ENCODE results near the gene XPR1.

Gene XPR1

DNA sequence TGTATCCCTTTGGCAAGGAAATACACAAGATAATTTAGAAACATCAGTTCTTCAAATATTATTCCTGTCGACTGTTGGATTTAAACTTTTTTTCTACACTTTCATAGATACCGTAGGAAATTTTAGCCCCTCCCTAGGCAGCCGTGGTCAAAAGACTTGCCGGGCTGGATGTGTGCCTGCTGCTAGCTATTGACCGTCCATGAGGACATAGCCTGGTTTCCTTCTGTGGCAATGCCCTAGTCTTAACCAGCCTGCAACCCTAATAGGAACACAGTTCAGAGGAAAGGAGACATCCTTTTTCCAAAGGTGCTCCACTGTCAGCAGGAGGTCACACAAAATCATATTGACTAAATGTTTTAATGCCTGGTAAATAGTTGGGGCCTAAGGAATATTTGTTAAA is 260.4 kb downstream of the XPR1 start:
- TF ChIP-seq JUND (IDR thresholded peaks at IDR 0.05; ENCODE audit: low read depth): no peak
- in situ Hi-C loops (cut with HindIII; ENCODE audit: low pct_unique_long_range_greater_than_20kb, low sequenced_read_pairs): no loop called here
- no peak for DNase-seq (ENCODE audit: low read depth in 1 of 2, low spot score in 1 of 2)

DNA sequence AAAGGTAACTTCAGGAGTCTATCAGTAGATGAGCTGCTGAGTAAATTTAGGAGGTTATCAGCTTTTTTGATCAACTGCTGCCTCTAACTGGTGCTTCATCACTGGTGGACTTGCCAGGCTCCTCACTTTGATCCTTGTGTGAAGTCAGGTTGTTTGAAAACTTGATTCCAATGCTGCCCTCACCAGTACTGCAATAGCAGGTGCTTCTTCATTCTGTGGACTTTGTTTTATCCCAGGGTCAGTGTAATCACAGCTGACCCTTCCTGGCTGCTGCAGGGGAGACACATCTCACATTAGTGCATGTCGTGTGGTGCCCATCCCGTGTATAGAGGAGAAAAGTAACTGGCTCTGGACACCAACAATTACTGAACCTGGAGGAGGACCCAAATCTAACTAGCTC is 260.9 kb downstream of the XPR1 start:
- TF ChIP-seq JUND (IDR thresholded peaks at IDR 0.05; ENCODE audit: low read depth): no peak
- in situ Hi-C loops (cut with HindIII; ENCODE audit: low pct_unique_long_range_greater_than_20kb, low sequenced_read_pairs): no loop called here
- no peak for DNase-seq (ENCODE audit: low read depth in 1 of 2, low spot score in 1 of 2)

DNA sequence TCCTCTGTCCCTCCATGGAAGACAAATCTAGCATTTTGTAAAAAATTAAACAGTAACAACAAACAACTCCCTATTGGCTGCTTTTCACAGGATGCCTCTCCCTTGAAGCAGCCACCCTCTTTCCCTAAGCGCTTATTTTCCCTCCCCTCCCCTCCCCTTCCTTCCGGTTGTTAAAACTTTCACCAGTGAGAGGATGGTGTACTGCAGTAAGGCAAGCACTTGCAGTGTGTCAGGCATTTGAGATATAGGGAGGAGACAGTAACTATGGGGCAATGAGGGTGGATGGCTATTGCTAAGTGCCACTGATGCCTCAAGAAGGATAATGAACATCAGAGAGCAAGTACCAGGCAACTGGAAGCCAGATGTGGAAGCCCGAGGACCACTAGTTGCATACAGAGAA is 261.8 kb downstream of the XPR1 start:
- no peak for TF ChIP-seq JUND (IDR thresholded peaks at IDR 0.05; ENCODE audit: low read depth)
- DNase-seq (ENCODE audit: low read depth in 1 of 2, low spot score in 1 of 2): no peak
- in situ Hi-C loops (cut with HindIII; ENCODE audit: low pct_unique_long_range_greater_than_20kb, low sequenced_read_pairs): no loop called here

DNA sequence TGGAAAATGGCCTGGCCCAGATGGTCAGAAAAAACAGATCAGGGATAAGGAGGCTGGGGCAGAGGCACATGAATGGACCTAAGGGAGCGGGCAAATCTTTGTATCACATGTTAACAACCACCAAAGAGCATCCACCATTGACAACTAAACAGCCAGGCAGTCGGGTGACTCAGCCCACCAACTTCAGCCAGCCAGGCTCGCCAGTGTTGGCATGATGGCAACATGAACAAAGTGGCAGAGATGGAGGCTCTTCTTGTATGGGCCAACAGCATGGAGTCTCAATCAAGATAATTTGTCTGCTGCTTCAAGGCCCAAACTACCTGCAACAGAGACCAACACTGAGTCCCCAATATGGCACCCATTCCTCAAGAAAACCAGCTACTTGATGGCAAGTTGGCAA is 264.3 kb downstream of the XPR1 start:
- no peak for DNase-seq (ENCODE audit: low read depth in 1 of 2, low spot score in 1 of 2)
- in situ Hi-C loops (cut with HindIII; ENCODE audit: low pct_unique_long_range_greater_than_20kb, low sequenced_read_pairs): no loop called here
- TF ChIP-seq JUND (IDR thresholded peaks at IDR 0.05; ENCODE audit: low read depth): no peak

DNA sequence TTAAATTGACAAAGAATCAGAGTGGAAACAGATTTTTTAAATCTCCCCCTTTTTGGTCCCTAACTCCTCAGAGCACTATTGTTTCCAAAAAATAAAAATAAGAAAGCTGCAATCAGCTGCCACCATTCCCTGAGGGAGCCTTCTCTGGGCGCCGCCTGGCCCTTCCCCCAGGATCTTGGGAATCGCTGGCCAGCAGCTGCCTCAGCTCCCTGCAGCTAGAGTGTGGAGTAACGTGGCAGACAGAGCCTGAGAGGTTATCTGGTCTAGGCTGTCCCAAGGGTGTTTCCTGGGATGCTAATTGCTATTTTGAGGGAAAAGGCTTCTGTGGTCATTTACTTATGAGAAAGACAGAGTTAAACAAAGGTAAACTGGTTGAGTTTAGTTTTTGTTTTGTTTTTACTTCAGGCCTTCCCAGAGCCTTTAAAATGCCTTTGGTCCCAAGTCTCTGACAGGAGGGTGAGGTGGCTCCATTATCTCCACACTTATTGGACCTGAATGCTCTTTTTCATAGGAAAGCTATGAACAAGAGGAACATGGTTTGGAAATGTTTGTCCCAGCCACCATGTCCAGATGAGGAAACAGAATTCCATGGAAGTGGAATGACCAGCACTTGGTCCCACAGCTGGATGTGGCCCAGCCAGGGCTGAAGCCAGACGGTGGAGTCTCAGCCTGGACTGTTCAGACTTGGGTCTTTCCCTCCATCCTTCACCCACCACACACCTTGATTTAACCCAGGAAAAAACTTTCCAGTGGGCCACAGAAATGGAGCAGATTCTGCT is 266.8 kb downstream of the XPR1 start:
- no peak for DNase-seq (ENCODE audit: low read depth in 1 of 2, low spot score in 1 of 2)
- in situ Hi-C loops (cut with HindIII; ENCODE audit: low pct_unique_long_range_greater_than_20kb, low sequenced_read_pairs): no loop called here
- TF ChIP-seq JUND (IDR thresholded peaks at IDR 0.05; ENCODE audit: low read depth): no peak

DNA sequence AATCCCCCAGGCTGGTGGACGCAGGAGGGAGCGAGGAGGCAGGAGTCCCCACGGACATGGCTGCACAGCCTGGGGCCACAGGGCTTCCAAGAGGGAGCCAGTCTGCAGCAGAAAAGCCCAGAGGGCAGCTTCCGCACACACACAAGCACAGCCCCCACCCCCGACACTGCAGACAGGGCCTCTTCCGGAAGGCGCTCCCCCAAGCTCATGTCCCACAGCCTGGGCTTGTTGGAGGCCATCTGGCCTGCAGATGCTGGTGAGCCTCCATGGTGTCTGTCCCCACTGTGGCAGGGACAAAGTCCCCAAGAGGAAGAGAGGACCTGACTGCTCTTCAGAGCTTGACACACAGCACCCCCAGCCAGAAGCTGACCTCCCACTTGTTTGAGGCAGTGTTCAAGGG is 267.4 kb downstream of the XPR1 start:
- DNase-seq (ENCODE audit: low read depth in 1 of 2, low spot score in 1 of 2): no peak
- in situ Hi-C loops (cut with HindIII; ENCODE audit: low pct_unique_long_range_greater_than_20kb, low sequenced_read_pairs): no loop called here
- TF ChIP-seq JUND (IDR thresholded peaks at IDR 0.05; ENCODE audit: low read depth): no peak

DNA sequence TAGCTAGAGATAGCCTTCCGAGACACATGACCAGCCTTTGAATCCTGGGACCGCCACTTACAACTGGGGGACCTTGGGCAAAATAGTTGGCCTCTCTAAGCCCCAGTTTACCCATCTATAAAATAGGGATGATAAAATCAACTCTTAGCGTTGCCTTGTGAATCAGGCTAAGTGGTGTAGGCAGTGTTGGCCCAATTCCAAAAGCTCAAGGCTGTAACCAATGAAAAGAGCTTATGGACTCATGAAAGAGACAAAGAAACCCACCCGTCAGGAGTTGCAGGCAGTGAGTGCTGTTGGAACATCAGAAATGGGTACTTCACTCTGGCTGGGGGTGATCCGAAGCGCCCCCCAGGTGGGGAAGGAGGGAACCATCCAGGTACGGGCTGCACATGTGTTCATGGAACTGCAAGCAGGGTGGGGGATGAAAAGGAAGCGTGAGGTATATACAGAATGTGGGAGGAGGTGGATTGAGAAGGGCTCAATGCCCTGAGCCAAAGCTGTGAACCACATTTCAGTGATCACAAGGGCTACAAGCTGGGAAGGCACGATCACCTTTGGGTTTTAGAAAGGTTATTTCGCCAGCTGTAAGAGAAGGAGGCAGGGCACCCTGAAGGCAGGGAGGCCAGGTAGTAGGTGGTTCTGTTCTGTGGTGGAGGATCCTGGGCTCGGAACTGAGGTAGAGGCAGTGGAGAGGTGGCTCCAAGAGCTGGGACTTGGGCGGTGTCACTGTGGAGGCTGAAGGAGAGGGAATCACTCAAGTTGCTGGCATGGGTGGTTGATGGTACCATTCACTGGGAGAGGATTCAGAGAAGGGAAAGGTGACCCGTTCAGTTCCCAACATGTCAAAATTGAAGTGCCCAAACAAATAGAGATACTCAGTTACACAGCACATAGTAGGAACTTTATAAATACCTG is 269.5 kb downstream of the XPR1 start:
- no peak for DNase-seq (ENCODE audit: low read depth in 1 of 2, low spot score in 1 of 2)
- TF ChIP-seq JUND (IDR thresholded peaks at IDR 0.05; ENCODE audit: low read depth): no peak
- in situ Hi-C loops (cut with HindIII; ENCODE audit: low pct_unique_long_range_greater_than_20kb, low sequenced_read_pairs): no loop called here

DNA sequence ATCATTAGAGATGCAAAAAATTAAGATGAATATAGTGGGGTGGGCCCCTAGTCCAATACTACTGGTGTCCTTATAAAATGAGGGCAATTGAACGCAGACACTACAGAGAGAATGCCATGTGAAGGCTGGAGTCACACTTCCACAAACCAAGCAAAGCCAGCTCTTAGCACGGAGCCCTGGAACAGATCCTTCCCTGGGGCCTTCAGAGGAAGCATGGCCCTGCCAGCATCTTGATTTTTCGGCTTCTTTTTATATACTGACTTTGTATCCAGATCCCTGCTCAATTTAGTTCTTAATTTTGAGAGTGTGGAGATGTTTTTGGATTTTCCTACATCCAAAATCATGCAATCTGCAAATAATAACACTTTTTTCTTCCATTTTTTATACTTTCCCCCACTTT is 270.7 kb downstream of the XPR1 start:
- no peak for DNase-seq (ENCODE audit: low read depth in 1 of 2, low spot score in 1 of 2)
- in situ Hi-C loops (cut with HindIII; ENCODE audit: low pct_unique_long_range_greater_than_20kb, low sequenced_read_pairs): no loop called here
- TF ChIP-seq JUND (IDR thresholded peaks at IDR 0.05; ENCODE audit: low read depth): no peak

DNA sequence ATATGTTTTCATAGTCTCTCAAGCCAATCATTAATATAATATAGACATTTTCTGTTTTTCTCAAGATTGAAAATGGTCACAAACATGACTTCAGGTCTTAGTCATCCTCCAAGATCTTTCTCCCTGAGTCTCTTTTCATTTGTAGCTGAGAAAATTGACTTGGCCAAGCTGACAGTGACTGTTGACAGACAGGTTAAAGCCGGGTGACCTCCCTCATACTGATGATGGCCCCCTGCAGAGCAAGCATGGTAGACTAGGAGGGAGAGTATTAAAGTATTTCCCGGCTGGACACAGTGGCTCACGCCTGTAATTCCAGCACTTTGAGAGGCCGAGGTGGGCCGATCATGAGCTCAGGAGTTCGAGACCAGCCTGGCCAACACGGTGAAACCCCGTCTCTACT is 274.1 kb downstream of the XPR1 start:
- DNase-seq (ENCODE audit: low read depth in 1 of 2, low spot score in 1 of 2): no peak
- TF ChIP-seq JUND (IDR thresholded peaks at IDR 0.05; ENCODE audit: low read depth): no peak
- in situ Hi-C loops (cut with HindIII; ENCODE audit: low pct_unique_long_range_greater_than_20kb, low sequenced_read_pairs): no loop called here

DNA sequence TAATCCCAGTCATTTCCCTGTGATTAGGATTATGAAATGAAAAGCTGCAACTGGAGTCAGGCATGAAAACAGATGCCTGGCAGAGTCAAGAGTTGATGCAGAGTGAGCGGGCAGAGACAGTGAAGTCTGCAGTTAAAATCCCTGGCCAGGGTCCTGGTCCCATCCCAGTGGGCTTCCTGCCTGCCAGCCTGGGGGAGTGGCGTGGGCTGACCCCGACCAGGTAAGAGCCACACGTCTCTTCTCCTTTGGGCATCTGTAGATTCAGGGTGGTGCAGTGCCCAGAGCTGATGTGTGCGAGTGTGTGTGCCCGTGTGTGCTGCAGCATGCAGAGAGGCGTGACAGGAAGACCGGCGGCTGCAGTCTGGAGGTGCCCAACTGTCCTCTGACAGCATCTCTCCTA is 274.7 kb downstream of the XPR1 start:
- DNase-seq (ENCODE audit: low read depth in 1 of 2, low spot score in 1 of 2): no peak
- in situ Hi-C loops (cut with HindIII; ENCODE audit: low pct_unique_long_range_greater_than_20kb, low sequenced_read_pairs): no loop called here
- TF ChIP-seq JUND (IDR thresholded peaks at IDR 0.05; ENCODE audit: low read depth): no peak

DNA sequence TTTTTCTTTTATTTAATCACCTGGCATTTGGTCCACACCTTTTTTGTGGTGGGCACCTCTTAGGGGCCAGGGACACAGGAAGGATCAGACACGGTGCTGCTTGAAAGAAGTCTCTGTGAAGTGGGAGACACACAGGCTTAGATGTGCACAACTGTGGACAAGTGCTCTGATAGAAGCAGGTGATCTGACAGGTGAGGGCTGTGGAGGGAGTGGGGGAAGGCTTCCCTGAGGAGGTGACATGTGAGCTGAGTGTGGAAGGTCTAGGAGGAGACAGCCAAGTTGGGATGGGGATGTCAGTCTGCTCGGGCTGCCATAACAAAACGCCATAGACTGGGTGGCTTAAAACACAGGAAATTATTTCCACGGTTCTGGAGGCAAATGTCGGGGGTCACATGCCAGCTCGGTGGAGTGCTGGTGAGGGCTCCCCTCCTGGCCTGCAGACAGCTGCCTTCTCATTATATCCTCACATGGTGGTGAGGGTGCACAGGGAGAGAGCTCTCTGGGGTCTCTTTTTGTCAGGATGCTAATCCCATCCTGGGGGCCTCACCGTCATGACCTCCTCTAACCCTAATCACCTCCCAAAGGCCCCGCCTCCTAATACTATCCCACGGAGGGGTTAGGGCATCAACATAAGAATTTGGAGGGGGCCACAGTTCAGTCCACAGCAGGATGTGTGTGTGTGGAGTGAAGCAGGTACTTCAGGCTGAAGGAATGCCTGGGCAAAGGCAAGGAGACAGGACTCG is 275.7 kb downstream of the XPR1 start:
- no peak for TF ChIP-seq JUND (IDR thresholded peaks at IDR 0.05; ENCODE audit: low read depth)
- DNase-seq (ENCODE audit: low read depth in 1 of 2, low spot score in 1 of 2): no peak

DNA sequence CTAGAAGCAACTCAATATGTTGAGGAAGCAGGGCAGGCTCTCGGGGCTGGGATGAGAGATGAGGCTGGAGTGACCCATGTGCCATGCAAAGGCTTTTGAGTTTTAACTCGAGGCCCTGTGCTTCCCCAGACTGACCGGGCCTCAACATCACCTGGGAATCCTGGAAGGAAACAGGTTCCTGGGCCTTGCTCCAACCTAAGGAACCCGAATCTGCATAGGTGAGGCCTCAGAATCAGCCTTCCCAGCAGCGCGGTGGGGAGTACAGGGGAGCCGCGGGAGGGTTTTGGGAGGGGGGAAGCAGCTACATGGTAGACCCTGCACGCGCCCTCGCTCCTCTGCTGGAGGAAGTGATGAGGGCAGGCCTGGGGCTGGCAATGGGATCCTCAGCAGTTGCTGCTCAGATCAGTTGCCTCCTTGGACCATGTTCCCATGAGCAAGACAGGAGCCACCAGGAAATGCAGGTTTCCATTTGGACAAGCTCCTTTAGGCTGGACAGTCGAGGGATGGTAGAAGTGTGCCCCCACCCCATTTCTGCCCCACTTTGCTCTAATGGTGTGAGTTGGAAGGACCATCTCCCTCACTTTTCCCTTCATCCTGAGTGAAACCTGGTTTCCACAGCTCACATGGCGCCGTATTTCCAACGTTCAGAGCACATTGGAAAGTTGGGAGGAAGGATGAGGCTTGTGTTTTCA is 276.4 kb downstream of the XPR1 start:
- in situ Hi-C loops (cut with HindIII; ENCODE audit: low pct_unique_long_range_greater_than_20kb, low sequenced_read_pairs): no loop called here
- no peak for TF ChIP-seq JUND (IDR thresholded peaks at IDR 0.05; ENCODE audit: low read depth)
- DNase-seq (ENCODE audit: low read depth in 1 of 2, low spot score in 1 of 2): no peak

More for the DNA sequence above, 275.7 kb downstream of the XPR1 start:
- in situ Hi-C loops (cut with HindIII; ENCODE audit: low pct_unique_long_range_greater_than_20kb, low sequenced_read_pairs): no loop called here

Data from T47D (cell line).